Stimulated activated CD8-positive, alpha-beta memory T cell treated with anti-CD3 and anti-CD28 coated beads, Interleukin-4, amount 100 ng/mL, for 48 hours (primary cell): ENCODE data around the gene MAP2K6.

ENCODE experiments used
- DNase-seq: peaks from one replicate; pipeline ENCODE4 v3.0.0-alpha.2; 2020

MAP2K6 gene

GRCh38 chr17:69497161-69497560, 82.7 kb downstream of the MAP2K6 start:
- no peak for DNase-seq

GRCh38 chr17:69499318-69499717, 84.8 kb downstream of the MAP2K6 start:
- DNase-seq, result no peak

- no peak for DNase-seq
These were observed 86.5 kb downstream of the MAP2K6 start for GRCh38 chr17:69500911-69501429.

GRCh38 chr17:69501591-69502468, 87.3 kb downstream of the MAP2K6 start:
- no peak for DNase-seq

- DNase-seq, result no peak
These were observed 89.2 kb downstream of the MAP2K6 start for GRCh38 chr17:69503711-69504110.

- no peak for DNase-seq
These were observed 91.2 kb downstream of the MAP2K6 start for GRCh38 chr17:69505740-69506139.

GRCh38 chr17:69506489-69506888, 92.0 kb downstream of the MAP2K6 start:
- no peak for DNase-seq

GRCh38 chr17:69508814-69509213, 94.3 kb downstream of the MAP2K6 start:
- DNase-seq, result no peak

- DNase-seq, result no peak
These were observed 96.8 kb downstream of the MAP2K6 start for GRCh38 chr17:69511250-69511649.

GRCh38 chr17:69512946-69513345, 98.4 kb downstream of the MAP2K6 start:
- no peak for DNase-seq

GRCh38 chr17:69516225-69516624, 101.7 kb downstream of the MAP2K6 start:
- no peak for DNase-seq

- no peak for DNase-seq
These were observed 102.4 kb downstream of the MAP2K6 start for GRCh38 chr17:69516911-69517310.

GRCh38 chr17:69518951-69519350, 104.5 kb downstream of the MAP2K6 start:
- no peak for DNase-seq

GRCh38 chr17:69523244-69523861, 108.9 kb downstream of the MAP2K6 start:
- no peak for DNase-seq

GRCh38 chr17:69524854-69525253, 110.4 kb downstream of the MAP2K6 start:
- DNase-seq, result no peak

GRCh38 chr17:69525920-69526841, 111.7 kb downstream of the MAP2K6 start:
- DNase-seq, result peak; percentile 26

- DNase-seq, result no peak
These were observed 113.5 kb downstream of the MAP2K6 start for GRCh38 chr17:69528035-69528434.

GRCh38 chr17:69533481-69534234, 119.2 kb downstream of the MAP2K6 start:
- no peak for DNase-seq

GRCh38 chr17:69534235-69534621, 119.7 kb downstream of the MAP2K6 start:
- DNase-seq, result no peak

- DNase-seq, result no peak
These were observed 120.6 kb downstream of the MAP2K6 start for GRCh38 chr17:69535016-69535570.

- DNase-seq, result no peak
These were observed 124.3 kb downstream of the MAP2K6 start for GRCh38 chr17:69538795-69539194.

GRCh38 chr17:69539274-69539673, 124.8 kb downstream of the MAP2K6 start:
- DNase-seq, result no peak
